ENCODE results near the gene AAGAB.

Gene AAGAB

GRCh38 chr15:67193223-67193990 lies 61.1 kb downstream of the AAGAB start:
- no peaks in the 10 kb centered on the region for H3K36me3 ChIP-seq (replicated peaks; ENCODE audit: insufficient read depth, low read length)
- no peak overlapping the region for H3K9ac ChIP-seq (ENCODE audit: low read length)
- H3K27ac ChIP-seq (ENCODE audit: low read length): no peak overlapping the region
- TF ChIP-seq EZH2phosphoT487 (IDR thresholded peaks at IDR 0.05; ENCODE audit: low read length): no peak
- no peak for TF ChIP-seq CTCF (IDR thresholded peaks at IDR 0.05; ENCODE audit: low read length)
- no peak for TF ChIP-seq EZH2 (optimal IDR thresholded peaks at IDR 0.05; ENCODE audit: low read depth, low read length)
- no peaks in the 10 kb centered on the region for H3K4me1 ChIP-seq (ENCODE audit: low read length)
- no peaks in the 10 kb centered on the region for H3F3A ChIP-seq (ENCODE audit: insufficient read depth, low read length)
- no peak for DNase-seq
- no peaks in the 10 kb centered on the region for H3K9me2 ChIP-seq (replicated peaks; ENCODE audit: insufficient read depth, low read length)
- H3K9me3 ChIP-seq (replicated peaks; ENCODE audit: insufficient read depth, low read length): no peaks in the 10 kb centered on the region
- H2AFZ ChIP-seq (ENCODE audit: low read length): no peak overlapping the region
- no peaks in the 10 kb centered on the region for H4K20me1 ChIP-seq (ENCODE audit: insufficient read depth, low read length)
- no peak overlapping the region for H3K4me2 ChIP-seq (ENCODE audit: low read depth, low read length)
- H3K4me3 ChIP-seq (ENCODE audit: low read length): no peak overlapping the region
- H3K27me3 ChIP-seq (replicated peaks; ENCODE audit: insufficient read depth, low read length): no peaks in the 10 kb centered on the region
- no peaks in the 10 kb centered on the region for H3K79me2 ChIP-seq (ENCODE audit: low read length)

- Histone ChIP-seq H3K9me2 (replicated peaks; ENCODE audit: insufficient read depth, low read length) (no peaks in the 10 kb centered on the region), H4K20me1 (ENCODE audit: insufficient read depth, low read length) (no peaks in the 10 kb centered on the region), H3K27ac (ENCODE audit: low read length) (no peak overlapping the region), H3K4me1 (ENCODE audit: low read length) (no peaks in the 10 kb centered on the region), H3K79me2 (ENCODE audit: low read length) (no peaks in the 10 kb centered on the region), H3K27me3 (replicated peaks; ENCODE audit: insufficient read depth, low read length) (no peaks in the 10 kb centered on the region), H2AFZ (ENCODE audit: low read length) (no peak overlapping the region), H3K4me3 (ENCODE audit: low read length) (no peak overlapping the region), H3F3A (ENCODE audit: insufficient read depth, low read length) (no peaks in the 10 kb centered on the region), H3K4me2 (ENCODE audit: low read depth, low read length) (no peak overlapping the region), H3K9ac (ENCODE audit: low read length) (no peak overlapping the region), H3K9me3 (replicated peaks; ENCODE audit: insufficient read depth, low read length) (no peaks in the 10 kb centered on the region), H3K36me3 (replicated peaks; ENCODE audit: insufficient read depth, low read length) (no peaks in the 10 kb centered on the region)
- no peak for DNase-seq
- TF ChIP-seq EZH2phosphoT487 (IDR thresholded peaks at IDR 0.05; ENCODE audit: low read length) (no peak), CTCF (IDR thresholded peaks at IDR 0.05; ENCODE audit: low read length) (no peak), EZH2 (optimal IDR thresholded peaks at IDR 0.05; ENCODE audit: low read depth, low read length) (no peak)
Measured at GRCh38 chr15:67192185-67192820, 62.2 kb downstream of the AAGAB start.

GRCh38 chr15:67190813-67191212 lies 63.6 kb downstream of the AAGAB start:
- TF ChIP-seq EZH2 (optimal IDR thresholded peaks at IDR 0.05; ENCODE audit: low read depth, low read length) (no peak), CTCF (IDR thresholded peaks at IDR 0.05; ENCODE audit: low read length) (no peak), EZH2phosphoT487 (IDR thresholded peaks at IDR 0.05; ENCODE audit: low read length) (no peak)
- no peaks in the 10 kb centered on the region for H3K36me3 ChIP-seq (replicated peaks; ENCODE audit: insufficient read depth, low read length)
- H3K4me2 ChIP-seq (ENCODE audit: low read depth, low read length): no peak overlapping the region
- no peaks in the 10 kb centered on the region for H3K27me3 ChIP-seq (replicated peaks; ENCODE audit: insufficient read depth, low read length)
- H2AFZ ChIP-seq (ENCODE audit: low read length): no peak overlapping the region
- H3K27ac ChIP-seq (ENCODE audit: low read length): no peak overlapping the region
- H3F3A ChIP-seq (ENCODE audit: insufficient read depth, low read length): no peaks in the 10 kb centered on the region
- H3K9me3 ChIP-seq (replicated peaks; ENCODE audit: insufficient read depth, low read length): no peaks in the 10 kb centered on the region
- H3K9ac ChIP-seq (ENCODE audit: low read length): no peak overlapping the region
- DNase-seq: no peak
- no peaks in the 10 kb centered on the region for H3K9me2 ChIP-seq (replicated peaks; ENCODE audit: insufficient read depth, low read length)
- H4K20me1 ChIP-seq (ENCODE audit: insufficient read depth, low read length): no peaks in the 10 kb centered on the region
- no peaks in the 10 kb centered on the region for H3K4me1 ChIP-seq (ENCODE audit: low read length)
- H3K4me3 ChIP-seq (ENCODE audit: low read length): no peak overlapping the region
- no peaks in the 10 kb centered on the region for H3K79me2 ChIP-seq (ENCODE audit: low read length)
